ENCODE results near the gene IDE. TPM values are rescaled to one million over a fixed set of nuclear protein-coding genes. Genes with fewer than 3 reads are reported as not detected.

IDE gene
- total RNA-seq, 1 donor, result 11.6 TPM

GRCh38 chr10:92569071-92569470, 4.8 kb downstream of the IDE start:
- no peak for DNase-seq (ENCODE audit: low read depth in 2 of 3, low spot score in 2 of 3)

- no peak for DNase-seq (ENCODE audit: low read depth in 2 of 3, low spot score in 2 of 3)
Observed at GRCh38 chr10:92567952-92568600, 5.8 kb downstream of the IDE start.

GRCh38 chr10:92562424-92562823, 11.5 kb downstream of the IDE start:
- no peak for DNase-seq (ENCODE audit: low read depth in 2 of 3, low spot score in 2 of 3)

- DNase-seq (ENCODE audit: low read depth in 2 of 3, low spot score in 2 of 3), result no peak
Observed at GRCh38 chr10:92559046-92559445, 14.8 kb downstream of the IDE start.

- DNase-seq (ENCODE audit: low read depth in 2 of 3, low spot score in 2 of 3), result no peak
Observed at GRCh38 chr10:92553959-92554358, 19.9 kb downstream of the IDE start.

GRCh38 chr10:92552310-92552709, 21.6 kb downstream of the IDE start:
- no peak for DNase-seq (ENCODE audit: low read depth in 2 of 3, low spot score in 2 of 3)

GRCh38 chr10:92550924-92551323, 23.0 kb downstream of the IDE start:
- no peak for DNase-seq (ENCODE audit: low read depth in 2 of 3, low spot score in 2 of 3)

- DNase-seq (ENCODE audit: low read depth in 2 of 3, low spot score in 2 of 3), result no peak
Observed at GRCh38 chr10:92547676-92548075, 26.2 kb downstream of the IDE start.

- DNase-seq (ENCODE audit: low read depth in 2 of 3, low spot score in 2 of 3), result no peak
Observed at GRCh38 chr10:92545556-92545955, 28.3 kb downstream of the IDE start.

- peak in 2 of 3 donors; percentile 32 to 62 for DNase-seq (ENCODE audit: low read depth in 2 of 3, low spot score in 2 of 3)
Observed at GRCh38 chr10:92544296-92544695, 29.6 kb downstream of the IDE start.

- no peak for DNase-seq (ENCODE audit: low read depth in 2 of 3, low spot score in 2 of 3)
Observed at GRCh38 chr10:92542458-92542857, 31.4 kb downstream of the IDE start.

GRCh38 chr10:92541583-92541982, 32.3 kb downstream of the IDE start:
- DNase-seq (ENCODE audit: low read depth in 2 of 3, low spot score in 2 of 3), result no peak

GRCh38 chr10:92538231-92538958, 35.5 kb downstream of the IDE start:
- no peak for DNase-seq (ENCODE audit: low read depth in 2 of 3, low spot score in 2 of 3)

GRCh38 chr10:92530891-92531535, 42.9 kb downstream of the IDE start:
- DNase-seq (ENCODE audit: low read depth in 2 of 3, low spot score in 2 of 3), result no peak

- no peak for DNase-seq (ENCODE audit: low read depth in 2 of 3, low spot score in 2 of 3)
Observed at GRCh38 chr10:92530421-92530820, 43.5 kb downstream of the IDE start.

- DNase-seq (ENCODE audit: low read depth in 2 of 3, low spot score in 2 of 3), result no peak
Observed at GRCh38 chr10:92527716-92528115, 46.2 kb downstream of the IDE start.

- DNase-seq (ENCODE audit: low read depth in 2 of 3, low spot score in 2 of 3), result no peak
Observed at GRCh38 chr10:92523639-92524038, 50.3 kb downstream of the IDE start.

GRCh38 chr10:92517034-92517655, 56.7 kb downstream of the IDE start:
- DNase-seq (ENCODE audit: low read depth in 2 of 3, low spot score in 2 of 3), result peak; percentile 52 to 86 (median 78)

- DNase-seq (ENCODE audit: low read depth in 2 of 3, low spot score in 2 of 3), result no peak
Observed at GRCh38 chr10:92508866-92509265, 65.0 kb downstream of the IDE start.

- DNase-seq (ENCODE audit: low read depth in 2 of 3, low spot score in 2 of 3), result no peak
Observed at GRCh38 chr10:92506336-92506735, 67.6 kb downstream of the IDE start.

- DNase-seq (ENCODE audit: low read depth in 2 of 3, low spot score in 2 of 3), result no peak
Observed at GRCh38 chr10:92505044-92505443, 68.8 kb downstream of the IDE start.
